Activated gamma-delta T cell (primary cell): ENCODE measurements around the gene PLA2G6.
"Not testable (repeated sequence)": the region's sequence is repeated elsewhere in the genome, so short reads cannot be mapped to it uniquely, and the experiment has no call there.

Experiments used
- DNase-seq: peaks from one replicate; lab custom pipeline; 2025; lab: John Stamatoyannopoulos, UW

PLA2G6 gene

DNA sequence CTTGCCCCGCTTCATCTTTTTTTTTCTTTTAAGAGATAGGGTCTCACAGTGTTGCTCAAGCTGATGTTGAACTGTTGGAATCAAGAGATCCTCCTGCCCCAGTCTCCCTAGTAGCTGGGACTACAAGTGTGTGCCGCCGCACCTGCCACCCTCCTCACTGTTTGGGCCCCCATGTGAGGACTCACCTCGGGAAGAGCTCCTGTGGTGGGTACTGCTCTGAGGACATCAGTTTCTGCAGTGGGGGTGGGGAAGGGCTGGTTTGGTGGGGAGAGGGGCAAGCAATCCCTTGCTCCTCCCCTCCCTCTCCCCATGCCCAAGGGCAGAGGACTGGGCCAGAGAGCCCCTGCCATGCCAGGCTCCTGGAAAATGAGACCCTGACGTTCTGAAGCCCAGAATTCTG is 96.1 kb downstream of the PLA2G6 start:
- no peak for DNase-seq

DNA sequence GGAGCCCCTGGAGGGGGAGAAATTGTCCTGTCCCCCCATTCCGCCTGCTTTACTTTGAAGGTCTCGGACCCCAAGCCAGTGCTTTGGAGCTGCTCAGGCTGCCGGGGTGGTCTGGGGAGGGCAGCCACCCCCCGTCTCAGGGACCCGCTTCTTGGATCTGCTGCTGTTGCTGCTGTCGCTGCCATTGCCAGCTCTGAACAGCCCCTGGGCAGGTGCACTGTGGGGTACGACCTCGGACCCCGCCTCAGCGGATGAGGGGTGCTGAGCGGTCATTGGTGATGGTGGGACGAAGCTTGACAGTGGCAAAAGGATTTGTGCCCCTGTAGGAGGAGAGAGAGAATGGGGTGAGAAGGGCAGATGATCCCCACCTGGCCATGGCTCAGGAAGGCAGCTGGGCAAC is 96.6 kb downstream of the PLA2G6 start:
- DNase-seq, result no peak

GRCh38 chr22:38083931-38084631 is 97.5 kb downstream of the PLA2G6 start, which contains the start of gene SLC16A8:
Gene SLC16A8 (minus strand): TSS chr22:38084184. CDS start chr22:38082873, 1,311 bp downstream.
- DNase-seq, result no peak

GRCh38 chr22:38082986-38083710 is 98.5 kb downstream of the PLA2G6 start:
- no peak for DNase-seq

GRCh38 chr22:38081941-38082828 is 99.4 kb downstream of the PLA2G6 start:
- no peak for DNase-seq

DNA sequence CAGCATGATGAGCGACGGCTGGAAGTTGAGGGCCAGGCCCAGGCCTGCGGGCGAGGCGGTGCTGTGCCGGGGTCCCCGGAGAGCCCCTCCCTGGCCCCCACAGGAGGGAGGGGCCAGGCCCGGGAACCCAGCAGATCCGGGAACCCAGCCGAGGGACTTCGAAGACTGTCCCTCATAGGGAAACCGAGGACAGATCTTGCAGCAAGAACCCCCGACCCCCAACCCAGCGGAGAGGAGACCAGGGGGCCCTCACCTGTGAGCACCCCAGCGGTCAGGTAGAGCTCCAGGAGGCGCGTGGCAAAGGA is 100.0 kb downstream of the PLA2G6 start:
- DNase-seq, result no peak

DNA sequence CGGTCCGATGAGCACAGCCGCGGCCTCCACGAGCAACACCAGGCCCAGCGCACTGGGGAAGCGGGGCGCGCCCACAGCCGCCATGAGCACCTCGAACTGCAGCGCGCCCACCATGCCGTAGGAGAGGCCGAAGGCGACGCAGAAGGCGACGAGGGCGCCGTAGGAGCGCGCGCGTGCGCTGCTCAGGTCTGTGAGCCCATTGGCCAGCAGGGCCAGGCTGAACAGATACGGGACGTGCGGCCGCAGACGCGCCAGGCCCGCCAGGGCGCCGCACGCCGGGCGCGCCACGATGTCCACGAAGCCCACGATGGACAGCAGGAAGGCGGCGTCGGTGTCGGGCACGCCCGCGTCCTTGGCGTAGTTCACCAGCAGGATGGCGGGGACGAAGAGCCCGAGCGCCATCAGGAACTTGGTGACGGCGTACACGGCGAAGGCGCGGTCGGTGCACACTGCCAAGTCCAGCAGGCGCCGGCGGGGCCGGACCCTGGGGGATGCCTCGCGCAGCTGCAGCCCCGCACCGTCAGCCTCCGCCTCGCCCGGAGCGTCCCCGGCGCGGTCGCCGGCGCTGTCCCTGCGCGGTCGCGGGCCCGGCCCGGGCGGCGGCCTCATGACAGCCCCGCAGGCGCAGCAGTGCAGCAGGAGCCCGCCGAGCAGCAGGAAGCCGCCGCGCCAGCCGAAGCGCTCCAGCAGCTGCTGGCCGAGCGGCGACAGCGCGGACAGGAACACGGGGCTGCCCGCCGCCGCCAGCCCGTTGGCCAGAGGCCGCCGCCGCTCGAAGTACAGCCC is 100.6 kb downstream of the PLA2G6 start:
- no peak for DNase-seq

- DNase-seq, result no peak
Observed at GRCh38 chr22:38080474-38080849, 101.2 kb downstream of the PLA2G6 start.

- no peak for DNase-seq
Observed at GRCh38 chr22:38079804-38080203, 101.8 kb downstream of the PLA2G6 start.

GRCh38 chr22:38079208-38079607 is 102.4 kb downstream of the PLA2G6 start:
- DNase-seq, result not testable (repeated sequence)

DNA sequence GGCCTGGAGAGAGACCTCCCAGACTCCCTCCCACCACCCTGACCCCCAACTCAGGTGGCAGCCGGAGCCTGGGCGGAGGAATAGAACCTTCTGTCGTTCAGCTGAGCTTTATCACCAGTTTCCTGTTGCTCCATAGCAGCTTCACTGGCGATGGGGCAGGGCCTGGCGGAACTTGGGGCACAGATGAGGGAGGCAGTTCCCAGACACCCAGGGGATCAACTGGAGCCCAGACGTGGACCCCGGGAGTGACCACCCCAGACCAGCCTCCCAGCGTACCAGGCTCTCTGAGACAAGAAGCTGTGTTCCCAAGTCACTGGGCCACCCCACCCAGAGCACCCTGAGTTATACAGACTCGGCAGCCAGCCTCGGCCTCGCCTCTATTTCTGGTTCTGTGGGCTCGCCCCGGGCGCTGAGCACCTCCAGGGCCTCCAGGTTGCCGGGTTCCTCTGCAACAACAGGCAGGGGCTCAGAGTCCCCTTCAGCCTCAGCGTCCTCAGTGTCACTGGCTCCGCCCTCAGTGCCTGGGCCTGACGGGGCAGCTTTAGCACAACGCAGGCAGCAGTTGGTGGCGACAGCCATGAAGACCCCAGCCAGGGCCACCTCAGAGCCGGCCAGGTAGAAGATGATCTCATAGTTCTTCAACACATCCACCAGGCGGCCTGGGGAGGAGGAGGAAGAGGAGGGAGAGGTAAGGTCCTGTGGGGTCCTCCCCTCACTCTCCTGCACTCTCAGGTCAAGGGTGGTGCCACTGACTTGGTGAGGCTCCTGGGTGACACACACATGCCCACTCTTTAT is 103.4 kb downstream of the PLA2G6 start:
- no peak for DNase-seq

- no peak for DNase-seq
Observed at GRCh38 chr22:38077595-38077994, 104.0 kb downstream of the PLA2G6 start.

- DNase-seq, result no peak
Observed at GRCh38 chr22:38077096-38077495, 104.5 kb downstream of the PLA2G6 start.

GRCh38 chr22:38075961-38076360 is 105.7 kb downstream of the PLA2G6 start:
- no peak for DNase-seq

DNA sequence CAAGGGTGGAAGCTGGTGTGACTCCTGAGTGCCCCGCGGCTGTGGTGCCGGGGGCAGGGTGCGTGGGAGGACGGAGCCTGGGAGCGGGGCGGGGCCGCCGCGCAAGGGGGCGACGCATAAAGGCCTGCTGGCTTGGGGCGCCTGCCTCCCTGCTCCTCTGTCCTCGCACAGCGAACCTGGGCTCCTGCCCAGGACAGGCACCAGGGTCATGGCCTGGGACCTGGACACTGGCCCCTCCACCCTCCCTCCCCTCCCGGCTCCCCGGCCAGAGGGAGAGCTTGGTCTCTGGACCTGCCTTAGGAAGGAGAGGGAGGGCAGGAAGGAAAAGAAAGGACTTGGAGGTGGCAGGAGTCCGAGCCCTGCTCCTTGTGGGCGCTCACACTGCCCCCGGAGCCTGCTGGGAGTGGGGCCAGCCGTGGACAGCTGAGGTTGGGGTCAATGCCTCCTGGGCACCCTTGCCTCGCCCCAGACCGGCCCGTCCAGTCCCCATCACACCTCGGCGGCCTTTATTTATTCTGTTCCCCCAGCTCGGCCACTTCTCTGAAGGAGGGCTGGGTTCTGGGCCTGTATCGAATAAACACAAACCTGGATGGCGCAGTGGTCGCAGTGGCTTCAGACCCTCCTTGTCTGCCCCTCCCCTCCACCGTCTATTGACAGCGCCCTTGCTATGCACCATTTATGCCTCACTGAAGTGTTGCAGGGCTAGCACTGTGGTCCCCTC is 106.4 kb downstream of the PLA2G6 start:
- DNase-seq, result no peak

GRCh38 chr22:38074181-38075104 is 107.2 kb downstream of the PLA2G6 start:
- DNase-seq, result no peak

GRCh38 chr22:38073150-38074130 is 108.2 kb downstream of the PLA2G6 start:
- DNase-seq, result no peak
